NB4 (cell line): ENCODE measurements around the gene AGO4.
"Not testable (repeated sequence)": the region's sequence is repeated elsewhere in the genome, so short reads cannot be mapped to it uniquely, and the experiment has no call there.

Source experiments
- TF ChIP-seq, protein P1 (sequence below): IDR thresholded peaks from one replicate; pipeline ENCODE4 v1.5.1; 2012; ENCODE audit warnings: low read depth, low read length
- TF ChIP-seq, protein P2 (sequence below): IDR thresholded peaks from 2 replicates; pipeline ENCODE4 v1.6.1; 2011; ENCODE audit warnings: low read depth, low read length

DNA sequence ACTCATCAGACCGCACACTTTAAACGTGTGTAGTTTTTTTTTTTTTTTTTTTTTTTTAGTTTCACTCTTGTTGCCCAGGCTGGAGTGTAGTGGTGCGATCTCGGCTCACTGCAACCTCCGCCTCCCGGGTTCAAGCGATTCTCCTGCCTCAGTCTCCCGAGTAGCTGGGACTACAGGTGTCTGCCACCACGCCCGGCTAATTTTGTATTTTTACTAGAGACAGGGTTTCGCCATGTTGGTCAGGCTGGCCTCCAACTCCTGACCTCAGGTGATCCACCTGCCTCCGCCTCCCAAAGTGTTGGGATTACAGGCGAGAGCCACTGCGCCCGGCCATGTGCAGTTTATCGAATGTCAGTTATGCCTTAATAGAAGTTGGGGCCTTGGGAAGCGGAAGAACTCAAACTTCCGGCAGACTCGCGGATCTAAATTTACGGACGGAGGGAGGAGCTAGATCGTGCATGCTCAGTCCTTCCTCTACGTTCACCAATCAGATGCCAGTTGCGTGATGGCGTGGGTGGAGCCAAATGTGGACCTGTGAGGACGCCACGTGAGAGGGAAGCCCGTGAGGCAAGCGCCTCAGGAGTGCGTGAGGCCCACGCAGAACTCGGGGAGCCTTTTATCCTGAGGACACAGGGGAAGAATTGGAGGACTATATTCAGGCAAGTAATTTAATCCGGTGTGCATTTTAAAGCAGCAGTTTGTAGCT is 61.6 kb downstream of the AGO4 start:
- TF ChIP-seq, protein P1, sequence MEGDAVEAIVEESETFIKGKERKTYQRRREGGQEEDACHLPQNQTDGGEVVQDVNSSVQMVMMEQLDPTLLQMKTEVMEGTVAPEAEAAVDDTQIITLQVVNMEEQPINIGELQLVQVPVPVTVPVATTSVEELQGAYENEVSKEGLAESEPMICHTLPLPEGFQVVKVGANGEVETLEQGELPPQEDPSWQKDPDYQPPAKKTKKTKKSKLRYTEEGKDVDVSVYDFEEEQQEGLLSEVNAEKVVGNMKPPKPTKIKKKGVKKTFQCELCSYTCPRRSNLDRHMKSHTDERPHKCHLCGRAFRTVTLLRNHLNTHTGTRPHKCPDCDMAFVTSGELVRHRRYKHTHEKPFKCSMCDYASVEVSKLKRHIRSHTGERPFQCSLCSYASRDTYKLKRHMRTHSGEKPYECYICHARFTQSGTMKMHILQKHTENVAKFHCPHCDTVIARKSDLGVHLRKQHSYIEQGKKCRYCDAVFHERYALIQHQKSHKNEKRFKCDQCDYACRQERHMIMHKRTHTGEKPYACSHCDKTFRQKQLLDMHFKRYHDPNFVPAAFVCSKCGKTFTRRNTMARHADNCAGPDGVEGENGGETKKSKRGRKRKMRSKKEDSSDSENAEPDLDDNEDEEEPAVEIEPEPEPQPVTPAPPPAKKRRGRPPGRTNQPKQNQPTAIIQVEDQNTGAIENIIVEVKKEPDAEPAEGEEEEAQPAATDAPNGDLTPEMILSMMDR, result not testable (repeated sequence)
- TF ChIP-seq, protein P2, sequence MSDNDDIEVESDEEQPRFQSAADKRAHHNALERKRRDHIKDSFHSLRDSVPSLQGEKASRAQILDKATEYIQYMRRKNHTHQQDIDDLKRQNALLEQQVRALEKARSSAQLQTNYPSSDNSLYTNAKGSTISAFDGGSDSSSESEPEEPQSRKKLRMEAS, result not testable (repeated sequence)
